A549 (cell line): Measurements from ENCODE around the gene HBS1L. TPM values are rescaled to one million over a fixed set of nuclear protein-coding genes. Genes with fewer than 3 reads are reported as not detected.

Experiments
- ATAC-seq, 2 experiments: fragments of 200-7000 bp in 1 of 2; fragments of >200 bp in 1 of 2; cut with Nextera tagmentation in 1 of 2; cut with Tn5 transposase in 1 of 2; 3 replicates each; pipeline versions ENCODE4 v1.8.0 to v1.9.1; 2018 to 2020; ENCODE audit warnings: mild to moderate bottlenecking in 1 of 2, moderate library complexity in 1 of 2
- CTCF ChIA-PET: fragments of 300-600 bp; sonication (Branson Sonifier 250); formaldehyde crosslinking; extraction: SDS; loops from one replicate; lab custom pipeline; 2021; ENCODE audit warnings: antibody characterized with exemption, inconsistent platforms; lab: Yijun Ruan, JAX
- POLR2A ChIA-PET: fragments of 350-600 bp; formaldehyde crosslinking; extraction: SDS; loops from one replicate; lab custom pipeline; 2021; ENCODE audit warnings: antibody characterized with exemption, inconsistent platforms; lab: Yijun Ruan, JAX
- DNase-seq, 2 experiments: peaks; one replicate each; pipeline versions ENCODE4 v3.0.0 to v3.0.0-alpha.2; 2011 to 2016; ENCODE audit warnings: low read depth in 1 of 2, low spot score in 1 of 2
- FAIRE-seq: peaks from 2 replicates; lab custom pipeline; 2011; peaks lifted over from hg19 to GRCh38; lab: Jason Lieb, UNC
- H3K27ac ChIP-seq, 2 experiments: fragments of >200 bp; sonication (Bioruptor Twin); formaldehyde crosslinking; 3 replicates each; pipeline ENCODE4 v1.5.1; 2016 to 2017
- H3K4me1 ChIP-seq: fragments of >200 bp; sonication (Bioruptor Twin); formaldehyde crosslinking; 3 replicates; pipeline ENCODE4 v1.6.1; 2016
- H3K4me2 ChIP-seq: fragments of >200 bp; sonication (Bioruptor Twin); formaldehyde crosslinking; 3 replicates; pipeline ENCODE4 v1.6.1; 2016
- H3K4me3 ChIP-seq: fragments of >200 bp; sonication (Bioruptor Twin); formaldehyde crosslinking; 3 replicates; pipeline ENCODE4 v1.5.1; 2016
- H3K9me3 ChIP-seq: fragments of >200 bp; sonication (Bioruptor Twin); formaldehyde crosslinking; 3 replicates; pipeline ENCODE4 v1.6.1; 2016
- BHLHE40 ChIP-seq: IDR thresholded peaks from 2 replicates; pipeline ENCODE4 v1.6.1; 2012; ENCODE audit warnings: low read depth, low read length, inconsistent platforms
- HOXA7 ChIP-seq: fragments of 250-450 bp; sonication (Bioruptor Pico); IDR thresholded peaks from 2 replicates; pipeline ENCODE4 v1.5.0; 2020; ENCODE audit warnings: mild to moderate bottlenecking, moderate library complexity
- HOXB5 ChIP-seq: fragments of 250-450 bp; sonication (Bioruptor Pico); IDR thresholded peaks from 2 replicates; pipeline ENCODE4 v1.5.0; 2020; ENCODE audit warnings: mild to moderate bottlenecking, moderate library complexity
- JUN ChIP-seq, 2 experiments: fragments of >200 bp; sonication (Bioruptor Twin); formaldehyde crosslinking; IDR thresholded peaks; 2 replicates in 1 of 2; 3 replicates in 1 of 2; pipeline ENCODE4 v1.6.1; 2016 to 2017
- KDM1A ChIP-seq: fragments of 200-600 bp; sonication (generic); IDR thresholded peaks from 2 replicates; pipeline ENCODE4 v1.6.1; 2016; ENCODE audit warnings: low read depth, mild to moderate bottlenecking
- KDM5A ChIP-seq: fragments of 200-600 bp; sonication (generic); IDR thresholded peaks from 2 replicates; pipeline ENCODE4 v1.6.1; 2016; ENCODE audit warnings: antibody characterized with exemption, mild to moderate bottlenecking
- MAZ ChIP-seq: fragments of 150-350 bp; IDR thresholded peaks from 2 replicates; pipeline ENCODE4 v1.6.1; 2014; ENCODE audit warnings: antibody characterized with exemption, low read depth, low read length, borderline replicate concordance
- MYC ChIP-seq: IDR thresholded peaks from 2 replicates; pipeline ENCODE4 v1.6.1; 2012; ENCODE audit warnings: mild to moderate bottlenecking, inconsistent platforms, low read length, improper control_type of control experiment, borderline replicate concordance
- NFE2L2 ChIP-seq: fragments of 150-350 bp; conservative IDR thresholded peaks from 2 replicates; pipeline ENCODE4 v1.6.1; 2014; ENCODE audit warnings: low read length
- PHF8 ChIP-seq: fragments of 200-600 bp; sonication (generic); IDR thresholded peaks from 2 replicates; pipeline ENCODE4 v1.6.1; 2016; ENCODE audit warnings: low read depth, mild to moderate bottlenecking, antibody characterized with exemption, moderate library complexity, borderline replicate concordance
- POLR2AphosphoS2 ChIP-seq: conservative IDR thresholded peaks from 2 replicates; pipeline ENCODE4 v1.6.1; 2012; ENCODE audit warnings: low read length, improper control_type of control experiment, inconsistent platforms
- RAD21 ChIP-seq, 2 experiments: fragments of >200 bp in 1 of 2; sonication (Bioruptor Twin) in 1 of 2; formaldehyde crosslinking in 1 of 2; IDR thresholded peaks in 1 of 2; conservative IDR thresholded peaks in 1 of 2; 2 replicates in 1 of 2; 3 replicates in 1 of 2; pipeline ENCODE4 v1.6.1; 2012 to 2018; ENCODE audit warnings: inconsistent platforms in 1 of 2
- RARB ChIP-seq: fragments of 250-450 bp; sonication (Bioruptor Pico); IDR thresholded peaks from 2 replicates; pipeline ENCODE4 v1.8.0; 2021; ENCODE audit warnings: mild to moderate bottlenecking, moderate library complexity
- RCOR1 ChIP-seq: fragments of 150-350 bp; IDR thresholded peaks from 2 replicates; pipeline ENCODE4 v1.6.1; 2014; ENCODE audit warnings: antibody characterized with exemption, low read length, low read depth
- RFX5 ChIP-seq: fragments of 450-650 bp; IDR thresholded peaks from 2 replicates; pipeline ENCODE4 v1.7.1; 2014; ENCODE audit warnings: antibody characterized with exemption, mild to moderate bottlenecking, moderate library complexity
- SREBF2 ChIP-seq: fragments of 450-650 bp; IDR thresholded peaks from 2 replicates; pipeline ENCODE4 v1.6.1; 2014; ENCODE audit warnings: mild to moderate bottlenecking, moderate library complexity
- TFCP2L1 ChIP-seq: fragments of 250-450 bp; sonication (Bioruptor Pico); IDR thresholded peaks from 2 replicates; pipeline ENCODE4 v1.5.0; 2021; ENCODE audit warnings: mild to moderate bottlenecking
- ZC3H11A ChIP-seq: fragments of 450-650 bp; IDR thresholded peaks from 2 replicates; pipeline ENCODE4 v1.6.1; 2014; ENCODE audit warnings: antibody characterized with exemption, mild to moderate bottlenecking
- ZNF302 ChIP-seq: fragments of 250-450 bp; sonication (Bioruptor Pico); IDR thresholded peaks from 2 replicates; pipeline ENCODE4 v1.9.0; 2021; ENCODE audit warnings: inconsistent platforms, mild to moderate bottlenecking, moderate library complexity
- ZSCAN20 ChIP-seq: fragments of 250-450 bp; sonication (Bioruptor Pico); IDR thresholded peaks from 2 replicates; pipeline ENCODE4 v1.8.0; 2022; ENCODE audit warnings: mild to moderate bottlenecking, moderate library complexity
- WGBS: methylation state at CpG from one replicate; pipeline ENCODE4 v1.1.6; 2017; ENCODE audit errors: missing lambda C conversion rate; 5-methylcytosine and 5-hydroxymethylcytosine counted together
- polyA plus RNA-seq, 4 experiments: library from polyadenylated mRNA; depleted of rRNA in 3 of 4; stranded (reverse); fragments of >200 nt; fragmentation: RNase III in 1 of 4; extraction: RNeasy Plus Mini Kit Qiagen cat#74134 plus additional on column Dnase treatment in 1 of 4; gene quantifications; 2 replicates in 3 of 4; 3 replicates in 1 of 4; pipeline ENCODE4 v1.2.3, GENCODE V29; 2011 to 2017
- TF ChIP-seq, protein P1 (sequence below): fragments of 200-600 bp; sonication (generic); IDR thresholded peaks from 2 replicates; pipeline ENCODE4 v1.6.1; 2016; ENCODE audit warnings: antibody characterized with exemption, mild to moderate bottlenecking, moderate library complexity
- TF ChIP-seq, protein P2 (sequence below): IDR thresholded peaks from 2 replicates; pipeline ENCODE4 v1.6.1; 2012
- TF ChIP-seq, protein P3 (sequence below): fragments of 250-450 bp; sonication (Bioruptor Pico); IDR thresholded peaks from 2 replicates; pipeline ENCODE4 v1.5.0; 2021; ENCODE audit warnings: mild to moderate bottlenecking, moderate library complexity, borderline replicate concordance
- TF ChIP-seq, protein P4 (sequence below): IDR thresholded peaks from 2 replicates; pipeline ENCODE4 v1.6.1; 2012; ENCODE audit warnings: low read depth, borderline replicate concordance
- TF ChIP-seq, protein P5 (sequence below): fragments of 450-650 bp; IDR thresholded peaks from 2 replicates; pipeline ENCODE4 v1.6.1; 2014; ENCODE audit warnings: antibody characterized with exemption

HBS1L gene
- polyA plus RNA-seq, 2 of the 4 experiments (the other 2 are of a cell fraction): 41.5 to 61.7 TPM

DNA sequence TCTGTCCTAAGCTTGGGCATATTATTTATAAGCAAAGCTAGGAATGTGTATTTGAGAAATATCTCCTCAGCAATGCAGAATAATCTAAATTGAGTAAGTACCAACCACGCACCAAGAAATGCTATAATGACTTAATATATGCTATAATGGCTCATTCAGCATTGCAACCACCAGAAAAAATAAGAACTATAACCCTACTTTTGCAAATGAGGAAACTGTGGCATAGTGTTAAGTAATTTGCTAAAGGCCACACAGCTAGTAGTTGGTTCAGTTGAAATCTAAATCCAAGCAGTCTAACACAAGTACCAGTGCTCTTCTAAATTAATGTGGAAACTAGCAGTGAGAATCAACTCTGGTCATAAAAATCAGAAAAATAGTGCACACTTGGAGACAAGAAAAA lies 35.7 kb downstream of the HBS1L start (continued):
- TF ChIP-seq, protein P1, sequence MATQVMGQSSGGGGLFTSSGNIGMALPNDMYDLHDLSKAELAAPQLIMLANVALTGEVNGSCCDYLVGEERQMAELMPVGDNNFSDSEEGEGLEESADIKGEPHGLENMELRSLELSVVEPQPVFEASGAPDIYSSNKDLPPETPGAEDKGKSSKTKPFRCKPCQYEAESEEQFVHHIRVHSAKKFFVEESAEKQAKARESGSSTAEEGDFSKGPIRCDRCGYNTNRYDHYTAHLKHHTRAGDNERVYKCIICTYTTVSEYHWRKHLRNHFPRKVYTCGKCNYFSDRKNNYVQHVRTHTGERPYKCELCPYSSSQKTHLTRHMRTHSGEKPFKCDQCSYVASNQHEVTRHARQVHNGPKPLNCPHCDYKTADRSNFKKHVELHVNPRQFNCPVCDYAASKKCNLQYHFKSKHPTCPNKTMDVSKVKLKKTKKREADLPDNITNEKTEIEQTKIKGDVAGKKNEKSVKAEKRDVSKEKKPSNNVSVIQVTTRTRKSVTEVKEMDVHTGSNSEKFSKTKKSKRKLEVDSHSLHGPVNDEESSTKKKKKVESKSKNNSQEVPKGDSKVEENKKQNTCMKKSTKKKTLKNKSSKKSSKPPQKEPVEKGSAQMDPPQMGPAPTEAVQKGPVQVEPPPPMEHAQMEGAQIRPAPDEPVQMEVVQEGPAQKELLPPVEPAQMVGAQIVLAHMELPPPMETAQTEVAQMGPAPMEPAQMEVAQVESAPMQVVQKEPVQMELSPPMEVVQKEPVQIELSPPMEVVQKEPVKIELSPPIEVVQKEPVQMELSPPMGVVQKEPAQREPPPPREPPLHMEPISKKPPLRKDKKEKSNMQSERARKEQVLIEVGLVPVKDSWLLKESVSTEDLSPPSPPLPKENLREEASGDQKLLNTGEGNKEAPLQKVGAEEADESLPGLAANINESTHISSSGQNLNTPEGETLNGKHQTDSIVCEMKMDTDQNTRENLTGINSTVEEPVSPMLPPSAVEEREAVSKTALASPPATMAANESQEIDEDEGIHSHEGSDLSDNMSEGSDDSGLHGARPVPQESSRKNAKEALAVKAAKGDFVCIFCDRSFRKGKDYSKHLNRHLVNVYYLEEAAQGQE: no peak
- no peak for TF ChIP-seq KDM1A
- TF ChIP-seq HOXA7 (CRISPR knock-in tag): no peak
- TF ChIP-seq HOXB5 (CRISPR knock-in tag): no peak
- TF ChIP-seq BHLHE40: no peak
- TF ChIP-seq TFCP2L1 (CRISPR knock-in tag): no peak
- no peak for TF ChIP-seq PHF8
- TF ChIP-seq RFX5: no peak
- TF ChIP-seq, protein P2, sequence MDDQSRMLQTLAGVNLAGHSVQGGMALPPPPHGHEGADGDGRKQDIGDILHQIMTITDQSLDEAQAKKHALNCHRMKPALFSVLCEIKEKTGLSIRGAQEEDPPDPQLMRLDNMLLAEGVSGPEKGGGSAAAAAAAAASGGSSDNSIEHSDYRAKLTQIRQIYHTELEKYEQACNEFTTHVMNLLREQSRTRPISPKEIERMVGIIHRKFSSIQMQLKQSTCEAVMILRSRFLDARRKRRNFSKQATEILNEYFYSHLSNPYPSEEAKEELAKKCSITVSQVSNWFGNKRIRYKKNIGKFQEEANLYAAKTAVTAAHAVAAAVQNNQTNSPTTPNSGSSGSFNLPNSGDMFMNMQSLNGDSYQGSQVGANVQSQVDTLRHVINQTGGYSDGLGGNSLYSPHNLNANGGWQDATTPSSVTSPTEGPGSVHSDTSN: no peak

DNA sequence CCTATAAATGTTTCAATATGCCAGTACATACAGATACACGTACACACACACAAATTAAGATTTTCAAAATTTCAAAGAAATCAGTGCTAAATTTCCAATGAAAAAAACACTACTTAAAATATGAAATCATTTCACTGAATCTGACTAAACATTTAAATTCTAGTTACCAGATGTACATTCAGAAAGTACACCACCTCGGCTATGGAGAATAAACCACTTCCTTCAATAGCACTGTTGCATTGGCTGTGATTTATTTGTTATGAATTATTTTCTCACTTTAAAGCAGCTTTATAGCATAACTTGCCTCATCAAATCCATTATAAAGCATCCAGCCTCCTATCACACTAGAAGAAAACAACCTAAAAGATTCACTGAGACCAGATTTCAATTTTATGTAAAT lies 36.6 kb downstream of the HBS1L start:
- Histone ChIP-seq H3K4me3 (no peak overlapping the region), H3K9me3 (no peaks in the 10 kb centered on the region), H3K27ac (no peak overlapping the region), H3K4me2 (no peak overlapping the region), H3K4me1 (no peaks in the 10 kb centered on the region)
- whole genome bisulfite sequencing: 93% methylated on average over 2 of the region's 2 CpGs
- TF ChIP-seq JUN (IDR thresholded peaks at IDR 0.05) (no peak), ZSCAN20 (CRISPR knock-in tag) (no peak), HOXA7 (CRISPR knock-in tag) (no peak), RCOR1 (no peak), KDM5A (no peak), MAZ (no peak), RARB (CRISPR knock-in tag) (no peak), POLR2AphosphoS2 (no peak), HOXB5 (CRISPR knock-in tag) (no peak), KDM1A (no peak), ZNF302 (CRISPR knock-in tag) (no peak), MYC (no peak), SREBF2 (no peak), RFX5 (no peak), ZC3H11A (no peak), NFE2L2 (no peak), RAD21 (conservative IDR thresholded peaks at IDR 0.05 in 1 of 2, IDR thresholded peaks at IDR 0.05 in 1 of 2) (no peak)
- TF ChIP-seq, protein P3, sequence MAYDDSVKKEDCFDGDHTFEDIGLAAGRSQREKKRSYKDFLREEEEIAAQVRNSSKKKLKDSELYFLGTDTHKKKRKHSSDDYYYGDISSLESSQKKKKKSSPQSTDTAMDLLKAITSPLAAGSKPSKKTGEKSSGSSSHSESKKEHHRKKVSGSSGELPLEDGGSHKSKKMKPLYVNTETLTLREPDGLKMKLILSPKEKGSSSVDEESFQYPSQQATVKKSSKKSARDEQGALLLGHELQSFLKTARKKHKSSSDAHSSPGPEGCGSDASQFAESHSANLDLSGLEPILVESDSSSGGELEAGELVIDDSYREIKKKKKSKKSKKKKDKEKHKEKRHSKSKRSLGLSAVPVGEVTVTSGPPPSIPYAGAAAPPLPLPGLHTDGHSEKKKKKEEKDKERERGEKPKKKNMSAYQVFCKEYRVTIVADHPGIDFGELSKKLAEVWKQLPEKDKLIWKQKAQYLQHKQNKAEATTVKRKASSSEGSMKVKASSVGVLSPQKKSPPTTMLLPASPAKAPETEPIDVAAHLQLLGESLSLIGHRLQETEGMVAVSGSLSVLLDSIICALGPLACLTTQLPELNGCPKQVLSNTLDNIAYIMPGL (CRISPR knock-in tag): no peak
- TF ChIP-seq, protein P4, sequence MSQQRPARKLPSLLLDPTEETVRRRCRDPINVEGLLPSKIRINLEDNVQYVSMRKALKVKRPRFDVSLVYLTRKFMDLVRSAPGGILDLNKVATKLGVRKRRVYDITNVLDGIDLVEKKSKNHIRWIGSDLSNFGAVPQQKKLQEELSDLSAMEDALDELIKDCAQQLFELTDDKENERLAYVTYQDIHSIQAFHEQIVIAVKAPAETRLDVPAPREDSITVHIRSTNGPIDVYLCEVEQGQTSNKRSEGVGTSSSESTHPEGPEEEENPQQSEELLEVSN: no peak
- TF ChIP-seq, protein P5, sequence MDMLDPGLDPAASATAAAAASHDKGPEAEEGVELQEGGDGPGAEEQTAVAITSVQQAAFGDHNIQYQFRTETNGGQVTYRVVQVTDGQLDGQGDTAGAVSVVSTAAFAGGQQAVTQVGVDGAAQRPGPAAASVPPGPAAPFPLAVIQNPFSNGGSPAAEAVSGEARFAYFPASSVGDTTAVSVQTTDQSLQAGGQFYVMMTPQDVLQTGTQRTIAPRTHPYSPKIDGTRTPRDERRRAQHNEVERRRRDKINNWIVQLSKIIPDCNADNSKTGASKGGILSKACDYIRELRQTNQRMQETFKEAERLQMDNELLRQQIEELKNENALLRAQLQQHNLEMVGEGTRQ: no peak
- ChIA-PET POLR2A (no interaction called here), CTCF (no interaction called here)
- FAIRE-seq: no peak
- ATAC-seq: no peak
- no peak for DNase-seq
